HG02840 (cell line): ENCODE results near the gene PKP4.

Experiments
- ATAC-seq: cut with Tn5 transposase; IDR thresholded peaks from one replicate; pipeline ENCODE4 v1.9.1; 2021; ENCODE audit warnings: mild to moderate bottlenecking, moderate library complexity, moderate number of reproducible peaks; ENCODE audit not compliant: unreplicated experiment, low FRiP score

Gene PKP4

DNA sequence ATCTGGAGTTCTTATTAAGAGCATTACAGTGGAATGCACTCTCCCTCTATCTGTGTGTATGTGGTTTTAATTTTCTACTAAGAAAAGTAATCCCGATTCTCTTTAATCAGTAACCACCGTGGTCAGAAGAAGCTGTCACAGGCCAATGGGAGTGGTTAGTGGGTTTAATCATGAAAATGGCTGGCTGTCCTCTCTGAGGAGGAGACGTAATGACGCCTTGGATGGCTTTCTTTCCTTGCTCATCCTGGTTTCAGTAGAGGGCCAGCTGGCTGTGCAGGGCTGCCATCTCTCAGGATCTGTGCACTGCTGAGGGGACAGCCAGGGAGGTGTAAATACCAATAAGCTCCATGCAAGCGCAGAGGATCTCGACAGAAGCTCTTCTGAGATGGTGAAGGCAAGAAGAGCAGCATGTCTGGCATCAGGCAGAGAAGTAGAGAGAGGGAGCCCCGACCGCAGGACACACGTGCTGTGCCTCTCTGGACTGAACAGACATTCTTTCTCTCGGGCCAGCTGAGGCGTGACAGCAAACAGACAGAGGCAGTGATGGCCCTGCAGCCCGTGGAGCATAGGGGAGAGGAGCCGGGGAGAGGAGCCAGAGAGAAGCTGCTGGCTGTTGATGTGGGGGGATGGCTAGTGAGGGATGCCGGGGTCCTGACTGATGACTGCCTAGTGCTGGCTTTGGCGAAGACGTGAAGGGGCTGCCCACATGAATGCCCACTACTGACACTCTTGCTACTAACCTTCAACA lies 273.3 kb downstream of the PKP4 start:
- ATAC-seq: no peak

- ATAC-seq: no peak
These were observed 273.9 kb downstream of the PKP4 start for GRCh38 chr2:158730621-158731140.

DNA sequence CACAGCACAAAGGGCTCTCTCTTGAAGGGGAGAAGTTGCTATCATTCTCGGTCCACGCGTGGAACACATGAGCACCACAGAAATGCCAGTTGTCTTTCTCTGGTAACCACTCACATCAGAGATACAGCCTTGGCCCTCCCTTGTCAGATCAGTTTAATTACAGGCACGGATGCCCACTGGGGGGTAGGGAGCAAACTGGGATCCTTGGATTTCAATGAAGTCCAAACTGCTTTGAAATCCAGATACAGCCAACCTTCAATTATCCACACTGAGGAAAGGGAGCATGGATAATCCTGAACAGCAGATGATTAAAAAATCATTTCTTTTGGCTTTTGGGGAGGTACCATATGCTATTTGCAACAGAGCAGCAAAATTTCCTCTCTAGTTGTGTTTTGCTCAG lies 274.6 kb downstream of the PKP4 start:
- no peak for ATAC-seq
